Tibial artery (tissue), 4 donors: ENCODE results near the gene HPCAL1.

Experiments used
- DNase-seq, 2 donors: peaks; one replicate each; pipeline ENCODE4 v3.0.0-alpha.2; 2019
- H3K27ac ChIP-seq, 2 donors: fragments of 200-600 bp; sonication (generic) in 1 of 2; 1 replicate in 1 of 2; 2 replicates in 1 of 2; pipeline ENCODE4 v1.5.1; 2018 to 2019; ENCODE audit warnings: mild to moderate bottlenecking in 1 of 2
- H3K27me3 ChIP-seq, 2 donors: fragments of 200-600 bp; sonication (generic) in 1 of 2; one replicate each; pipeline versions ENCODE4 v1.5.1 to v1.6.0; 2016 to 2019
- H3K36me3 ChIP-seq, 3 donors: fragments of 200-600 bp; sonication (generic) in 2 of 3; one replicate each; pipeline ENCODE4 v1.5.1; 2016 to 2019; ENCODE audit warnings: mild to moderate bottlenecking in 2 of 3
- H3K4me1 ChIP-seq, 4 donors: fragments of 200-600 bp; sonication (generic) in 2 of 4; 1 replicate in 3 of 4; 2 replicates in 1 of 4; pipeline ENCODE4 v1.5.1; 2016 to 2019
- H3K4me3 ChIP-seq, 2 donors: fragments of 200-600 bp; sonication (generic) in 1 of 2; 1 replicate in 1 of 2; 2 replicates in 1 of 2; pipeline ENCODE4 v1.5.1; 2018 to 2019; ENCODE audit warnings: mild to moderate bottlenecking in 2 of 2
- H3K9me3 ChIP-seq, 3 donors: fragments of 200-600 bp; sonication (generic) in 1 of 3; one replicate each; pipeline ENCODE4 v1.5.1; 2016 to 2019
- CTCF ChIP-seq, 2 experiments: fragments of 200-600 bp in 1 of 2; fragments of 450-650 bp in 1 of 2; IDR thresholded peaks; one replicate each; pipeline ENCODE4 v1.5.1; 2017 to 2019; ENCODE audit warnings: antibody characterized with exemption in 2 of 2, mild to moderate bottlenecking in 1 of 2, moderate library complexity in 1 of 2
- intact Hi-C: fragments of 100-400 bp; cut with DNase I; formaldehyde crosslinking; loops from one replicate; pipeline ENCODE4 v1.15.0; 2023; ENCODE audit warnings: low total_unique reads

The HPCAL1 gene

GRCh38 chr2:10375570-10376281 is 73.0 kb downstream of the HPCAL1 start:
- Histone ChIP-seq H3K4me1 (no peaks in the 10 kb centered on the region), H3K4me3 (no peak overlapping the region), H3K27ac (no peak overlapping the region), H3K9me3 (no peaks in the 10 kb centered on the region), H3K36me3 (peaks cover 0 to 4% (median 0%) of the 10 kb centered on the region in 3 donors), H3K27me3 (no peaks in the 10 kb centered on the region)
- DNase-seq = no peak
- no peak for TF ChIP-seq CTCF (IDR thresholded peaks at IDR 0.05)
- intact Hi-C loops = no loop called here

- Histone ChIP-seq H3K4me3 (no peak overlapping the region), H3K27ac (no peak overlapping the region), H3K27me3 (no peaks in the 10 kb centered on the region), H3K4me1 (no peaks in the 10 kb centered on the region), H3K36me3 (peaks cover 0 to 4% (median 0%) of the 10 kb centered on the region in 3 donors), H3K9me3 (no peaks in the 10 kb centered on the region)
- TF ChIP-seq CTCF (IDR thresholded peaks at IDR 0.05) = no peak
- intact Hi-C loops = no loop called here
- DNase-seq = no peak
Observed at GRCh38 chr2:10377052-10377746, 74.5 kb downstream of the HPCAL1 start.

- Histone ChIP-seq H3K9me3 (no peaks in the 10 kb centered on the region), H3K4me3 (no peak overlapping the region), H3K27ac (no peak overlapping the region), H3K27me3 (no peaks in the 10 kb centered on the region), H3K36me3 (peaks cover 0 to 4% (median 0%) of the 10 kb centered on the region in 3 donors), H3K4me1 (no peaks in the 10 kb centered on the region)
- TF ChIP-seq CTCF (IDR thresholded peaks at IDR 0.05) = no peak
- no peak for DNase-seq
- intact Hi-C loops = no loop called here
Observed at GRCh38 chr2:10377747-10378085, 75.0 kb downstream of the HPCAL1 start.

- no peak for TF ChIP-seq CTCF (IDR thresholded peaks at IDR 0.05)
- intact Hi-C loops = no loop called here
- Histone ChIP-seq H3K4me3 (no peak overlapping the region), H3K36me3 (peaks cover 0 to 4% (median 0%) of the 10 kb centered on the region in 3 donors), H3K4me1 (no peaks in the 10 kb centered on the region), H3K27me3 (no peaks in the 10 kb centered on the region), H3K27ac (no peak overlapping the region), H3K9me3 (no peaks in the 10 kb centered on the region)
- DNase-seq = no peak
Observed at GRCh38 chr2:10378189-10378588, 75.5 kb downstream of the HPCAL1 start.

GRCh38 chr2:10380048-10380926 is 77.6 kb downstream of the HPCAL1 start:
- Histone ChIP-seq H3K4me3 (no peak overlapping the region), H3K9me3 (no peaks in the 10 kb centered on the region), H3K27ac (no peak overlapping the region), H3K4me1 (no peaks in the 10 kb centered on the region), H3K27me3 (no peaks in the 10 kb centered on the region), H3K36me3 (no peaks in the 10 kb centered on the region)
- no peak for DNase-seq
- intact Hi-C loops = no loop called here
- no peak for TF ChIP-seq CTCF (IDR thresholded peaks at IDR 0.05)
